HepG2 (cell line): ENCODE results near the gene B4GALT7. TPM values are rescaled to one million over a fixed set of nuclear protein-coding genes. Genes with fewer than 3 reads are reported as not detected.

Experiments used
- ATF6 ChIP-seq: sonication (generic); formaldehyde crosslinking; conservative IDR thresholded peaks from 2 replicates; pipeline ENCODE4 v1.4.0; 2020; ENCODE audit warnings: missing genetic modification reagents
- CREM ChIP-seq, 2 experiments: sonication (generic) in 1 of 2; formaldehyde crosslinking in 1 of 2; IDR thresholded peaks; 2 replicates each; pipeline versions ENCODE4 v1.4.0 to v1.6.1; 2016 to 2020; ENCODE audit warnings: antibody characterized with exemption in 1 of 2, mild to moderate bottlenecking in 1 of 2, missing genetic modification reagents in 1 of 2
- ELF3 ChIP-seq: IDR thresholded peaks from 2 replicates; pipeline ENCODE4 v1.6.1; 2016; ENCODE audit warnings: missing genetic modification reagents, missing compliant biosample characterization
- EZH2 ChIP-seq: conservative IDR thresholded peaks from 2 replicates; pipeline ENCODE4 v1.6.1; 2012; ENCODE audit warnings: mild to moderate bottlenecking, low read depth, low read length, moderate library complexity
- ZFP91 ChIP-seq: sonication (generic); formaldehyde crosslinking; IDR thresholded peaks from 2 replicates; pipeline ENCODE4 v1.9.0; 2022; ENCODE audit warnings: missing genetic modification reagents, mild to moderate bottlenecking, borderline replicate concordance
- ZNF646 ChIP-seq: sonication (generic); formaldehyde crosslinking; IDR thresholded peaks from 2 replicates; pipeline ENCODE4 v1.9.0; 2021; ENCODE audit warnings: mild to moderate bottlenecking, missing genetic modification reagents
- ZNF773 ChIP-seq: sonication (generic); formaldehyde crosslinking; IDR thresholded peaks from 2 replicates; pipeline ENCODE4 v1.4.0; 2020; ENCODE audit warnings: missing genetic modification reagents, borderline replicate concordance
- ZNF780A ChIP-seq: sonication (generic); formaldehyde crosslinking; IDR thresholded peaks from 2 replicates; pipeline ENCODE4 v1.8.0; 2022; ENCODE audit warnings: mild to moderate bottlenecking, missing genetic modification reagents, moderate library complexity
- polyA plus RNA-seq, 8 experiments: library from polyadenylated mRNA; depleted of rRNA in 3 of 8; stranded (reverse) in 7 of 8; unstranded in 1 of 8; fragments of >200 nt; fragmentation: Illumina TruSeq in 4 of 8; extraction: Trizol in 4 of 8; gene quantifications; 2 replicates each; pipeline versions ENCODE4 v1.2.1 to v1.2.3, GENCODE V29; 2011 to 2016; ENCODE audit warnings: low read depth in 4 of 8, missing spikeins in 1 of 8, mixed read lengths in 1 of 8; ENCODE audit not compliant: insufficient read depth in 1 of 8
- total RNA-seq, 5 experiments: library from RNA; depleted of rRNA; stranded (reverse); fragments of >200 nt; fragmentation: Illumina TruSeq; extraction: Trizol; gene quantifications; 2 replicates each; pipeline ENCODE4 v1.2.3, GENCODE V29; 2016; ENCODE audit warnings: low read depth in 1 of 5

Gene B4GALT7
- total and polyA plus RNA-seq, 2 of the 13 experiments (the other 11 are each of a cell fraction or from before 2014, with no cell fraction given) = 16.4 to 20.5 TPM

GRCh38 chr5:177595991-177596774 is 3.7 kb upstream of the B4GALT7 start (continued):
- TF ChIP-seq ZNF780A (CRISPR knock-in tag) = no peak
- no peak for TF ChIP-seq ZNF773
- TF ChIP-seq ATF6 (CRISPR knock-in tag) = no peak
- TF ChIP-seq EZH2 = no peak
- TF ChIP-seq ZNF646 (CRISPR knock-in tag) = no peak
- TF ChIP-seq CREM (IDR thresholded peaks at IDR 0.05) = no peak
- TF ChIP-seq CREM (CRISPR knock-in tag; IDR thresholded peaks at IDR 0.05) = no peak
- TF ChIP-seq ELF3 (CRISPR knock-in tag) = no peak
- TF ChIP-seq ZFP91 (CRISPR knock-in tag) = no peak
